Stimulated activated CD4-positive, alpha-beta T cell treated with anti-CD3 and anti-CD28 coated beads, TNF-alpha, amount 100 ng/mL, for 48 hours (primary cell): ENCODE measurements around the gene SDE2.
"Not testable (repeated sequence)": the region's sequence is repeated elsewhere in the genome, so short reads cannot be mapped to it uniquely, and the experiment has no call there.

Experiments
- DNase-seq, 3 donors: peaks; one replicate each; pipeline ENCODE4 v3.0.0-alpha.2; 2020; ENCODE audit warnings: low read depth in 3 of 3

The SDE2 gene

DNA sequence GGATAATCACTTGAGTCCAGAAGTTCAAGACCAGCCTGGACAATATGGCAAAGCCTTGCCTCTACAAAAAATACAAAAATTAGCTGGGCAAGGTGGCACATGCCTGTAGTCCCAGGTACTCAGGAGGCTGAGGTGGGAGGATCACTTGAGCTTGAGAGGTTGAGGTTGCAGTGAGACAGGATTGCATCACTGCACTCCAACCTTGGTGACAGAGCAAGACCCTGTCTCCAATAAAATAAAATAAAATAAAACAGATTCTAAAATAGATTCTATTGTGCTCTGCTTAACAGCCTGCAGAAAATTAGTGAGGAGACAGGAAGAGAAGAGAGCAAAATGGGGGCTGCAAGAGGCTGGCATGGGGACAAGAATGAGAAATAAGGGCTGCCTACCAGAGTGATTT lies 7.5 kb upstream of the SDE2 start:
- DNase-seq, result no peak

DNA sequence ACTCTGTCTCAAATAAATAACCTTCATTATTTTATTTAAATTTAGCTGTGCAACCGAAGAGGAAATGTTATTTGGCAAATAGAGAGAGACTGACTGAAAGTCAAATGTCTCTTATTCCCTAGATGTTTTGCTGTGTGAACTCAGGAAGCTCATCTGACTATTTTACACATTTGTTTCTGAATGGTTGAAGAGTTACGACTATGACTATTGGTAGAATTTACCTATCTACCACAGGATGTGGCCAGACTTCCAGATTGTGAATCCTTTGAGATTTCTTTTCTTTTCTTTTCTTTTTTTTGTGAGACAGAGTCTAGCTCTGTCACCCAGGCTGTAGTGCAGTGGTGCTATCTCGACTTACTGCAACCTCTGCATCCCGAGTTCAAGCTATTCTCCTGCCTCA lies 5.3 kb upstream of the SDE2 start:
- no peak for DNase-seq

DNA sequence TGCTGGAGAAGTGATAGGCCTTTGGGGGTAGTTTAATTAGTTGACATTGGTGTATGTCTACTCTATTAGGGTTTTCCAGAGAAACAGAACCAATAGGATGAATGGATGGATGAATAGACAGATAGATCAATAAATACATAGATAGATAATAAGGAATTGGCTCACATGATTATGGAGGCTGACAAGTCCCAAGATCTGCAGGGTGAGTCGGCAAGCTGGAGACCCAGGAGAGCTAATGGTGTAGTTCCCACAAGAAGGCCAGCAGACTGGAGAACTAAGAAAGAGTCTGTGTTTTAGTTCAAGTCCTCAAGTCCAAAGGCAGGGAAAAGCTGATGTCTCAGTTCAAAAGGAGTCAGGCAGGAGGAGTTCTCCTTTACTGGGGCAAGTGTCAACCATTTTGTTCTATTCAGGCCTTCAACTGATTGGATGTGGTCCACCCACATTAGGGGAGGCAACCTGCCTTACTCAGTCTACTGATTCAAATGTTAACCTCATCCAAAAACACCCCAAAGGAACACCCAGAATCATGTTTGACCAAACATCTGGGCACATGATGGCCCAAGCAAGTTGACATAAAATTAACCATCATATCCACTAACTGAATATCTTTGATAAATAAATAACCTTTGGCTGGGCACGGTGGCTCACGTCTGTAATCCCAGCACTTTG lies 4.5 kb upstream of the SDE2 start:
- DNase-seq, result no peak

DNA sequence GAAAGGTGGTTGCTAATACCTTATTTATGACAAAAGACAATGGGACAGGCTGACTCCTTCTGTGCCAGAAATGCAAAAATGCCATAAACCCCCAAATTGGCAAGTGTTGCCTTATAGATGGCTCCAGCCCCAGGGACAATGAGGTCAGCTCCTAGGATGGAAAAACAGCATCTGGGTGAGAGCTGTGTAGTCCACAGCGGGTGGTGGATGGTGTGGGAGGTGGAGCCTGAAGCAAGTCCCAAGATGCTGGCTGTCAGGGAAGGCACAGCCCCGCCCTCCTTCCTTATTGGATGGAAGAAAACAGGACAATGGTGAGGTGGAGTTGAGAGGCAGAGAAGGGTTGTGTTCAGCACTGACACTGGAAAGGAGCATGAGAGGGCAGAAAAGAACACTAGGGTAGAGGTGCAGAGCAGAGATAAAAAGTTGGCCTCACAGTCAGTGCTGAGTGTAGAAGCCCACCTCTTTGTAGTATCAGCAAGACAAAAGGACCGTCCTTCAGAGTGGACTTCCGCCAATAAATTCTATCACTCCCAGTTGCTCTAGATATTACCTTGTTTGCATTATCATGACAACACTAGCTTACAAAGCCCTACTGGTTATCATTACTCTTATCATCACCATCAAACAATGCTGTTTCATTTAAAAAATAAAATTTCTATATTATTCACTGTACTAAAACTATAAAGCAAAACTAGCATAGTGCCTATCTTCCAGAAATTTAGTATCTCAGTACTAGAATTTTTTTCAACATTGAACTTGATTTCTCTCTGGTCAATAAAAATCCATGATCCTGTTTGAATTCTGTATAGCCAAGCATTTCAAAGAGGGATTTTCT lies 3.7 kb upstream of the SDE2 start:
- peak in 2 of 3 donors; percentile 24 to 40 for DNase-seq

DNA sequence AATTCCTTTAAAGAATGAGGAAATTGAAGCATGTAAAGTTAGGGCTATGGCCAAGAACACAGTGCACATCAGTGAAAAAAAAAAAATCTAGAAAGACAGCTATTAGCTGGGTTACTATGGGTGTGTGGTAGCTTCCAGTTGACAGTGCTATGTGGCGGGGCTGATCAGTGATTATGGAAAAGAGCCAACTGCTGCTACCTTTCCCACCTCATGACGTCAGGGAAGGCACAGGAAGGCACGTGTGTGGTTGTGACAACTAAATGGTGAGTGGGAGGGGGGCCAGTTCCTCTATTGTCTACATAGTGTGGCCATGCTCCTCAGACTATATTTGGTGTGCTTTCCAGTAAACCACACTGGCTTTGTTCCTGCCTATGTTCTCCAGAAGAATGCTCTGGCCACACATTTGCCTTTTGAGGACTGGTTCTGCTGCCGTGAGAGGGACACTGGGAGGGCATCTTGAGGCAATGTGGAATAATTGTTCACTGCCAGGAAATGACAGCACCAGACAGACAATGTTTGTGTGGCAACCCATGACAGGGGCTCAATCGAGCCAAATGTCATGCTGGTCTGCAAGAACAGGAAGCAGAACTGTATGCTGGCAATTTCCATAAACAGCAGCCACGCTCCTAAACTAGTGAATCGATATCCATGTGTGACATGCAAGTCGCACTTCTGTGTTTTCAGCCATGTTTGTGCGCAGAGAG lies 3.0 kb upstream of the SDE2 start:
- peak in 2 of 3 donors; percentile 27 to 31 for DNase-seq

DNA sequence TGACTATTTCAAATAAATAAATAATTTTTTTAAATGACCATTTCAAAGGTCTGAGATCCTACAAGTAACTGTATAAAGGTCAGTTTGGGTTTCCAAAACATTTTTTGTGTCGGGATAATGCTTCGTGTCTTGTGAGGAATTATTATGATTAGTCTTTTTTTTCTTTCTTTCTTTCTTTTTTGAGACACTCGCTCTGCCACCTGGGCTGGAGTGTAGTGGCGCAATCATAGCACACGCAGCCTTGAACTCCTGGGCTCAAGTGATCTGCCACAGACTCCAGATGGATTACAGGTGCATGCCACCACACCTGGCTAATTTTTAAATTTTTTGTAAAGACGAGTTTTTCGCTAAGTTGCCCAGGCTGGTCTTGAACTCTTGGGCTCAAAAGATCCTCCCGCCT lies 1.9 kb upstream of the SDE2 start:
- no peak for DNase-seq

DNA sequence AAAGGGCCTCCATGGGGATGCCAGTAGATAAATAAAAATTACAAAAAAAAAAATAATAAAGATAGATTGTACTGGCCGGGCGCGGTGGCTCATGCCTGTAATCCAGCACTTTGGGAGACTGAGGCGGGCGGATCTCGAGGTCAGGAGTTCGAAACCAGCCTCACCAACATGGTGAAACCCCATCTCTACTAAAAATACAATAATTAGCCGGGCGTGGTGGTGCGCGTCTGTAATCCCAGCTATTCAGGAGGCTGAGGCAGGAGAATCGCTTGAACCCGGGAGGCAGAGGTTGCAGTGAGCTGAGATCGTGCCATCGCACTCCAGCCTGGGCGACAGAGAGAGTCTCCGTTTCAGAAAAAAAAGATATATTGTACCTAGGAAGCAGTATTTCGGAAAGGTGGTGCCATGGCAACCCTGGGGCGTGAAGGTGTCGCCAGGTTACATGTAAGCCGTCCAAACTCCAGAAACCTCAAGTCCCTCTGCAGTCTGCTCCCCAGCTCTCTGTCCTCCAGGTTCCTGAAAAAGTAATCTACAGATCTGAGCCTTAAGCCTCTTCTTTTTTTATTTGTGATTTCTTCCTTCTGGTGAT lies 1.4 kb upstream of the SDE2 start:
- not testable (repeated sequence) for DNase-seq

DNA sequence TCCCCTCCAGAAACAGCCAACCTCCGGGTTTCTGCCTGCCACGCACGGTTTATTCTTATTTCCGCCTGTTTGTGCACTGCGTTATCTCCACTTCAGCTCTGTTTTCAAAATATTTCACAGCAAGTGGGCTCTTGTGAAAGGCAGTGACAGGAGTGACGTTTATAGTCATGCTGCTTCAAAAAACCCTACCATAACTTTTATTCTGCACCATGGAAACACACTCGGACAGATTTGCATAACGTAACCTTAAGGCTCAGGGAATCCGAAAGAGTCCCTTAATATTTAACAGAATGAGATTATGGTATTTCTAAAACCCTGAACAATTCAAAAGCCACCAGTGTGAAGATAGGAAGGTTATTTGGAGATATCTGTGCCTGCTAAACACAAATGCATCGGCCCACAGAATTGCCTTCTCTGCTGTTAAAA lies 782 bp upstream of the SDE2 start:
- DNase-seq, result no peak

DNA sequence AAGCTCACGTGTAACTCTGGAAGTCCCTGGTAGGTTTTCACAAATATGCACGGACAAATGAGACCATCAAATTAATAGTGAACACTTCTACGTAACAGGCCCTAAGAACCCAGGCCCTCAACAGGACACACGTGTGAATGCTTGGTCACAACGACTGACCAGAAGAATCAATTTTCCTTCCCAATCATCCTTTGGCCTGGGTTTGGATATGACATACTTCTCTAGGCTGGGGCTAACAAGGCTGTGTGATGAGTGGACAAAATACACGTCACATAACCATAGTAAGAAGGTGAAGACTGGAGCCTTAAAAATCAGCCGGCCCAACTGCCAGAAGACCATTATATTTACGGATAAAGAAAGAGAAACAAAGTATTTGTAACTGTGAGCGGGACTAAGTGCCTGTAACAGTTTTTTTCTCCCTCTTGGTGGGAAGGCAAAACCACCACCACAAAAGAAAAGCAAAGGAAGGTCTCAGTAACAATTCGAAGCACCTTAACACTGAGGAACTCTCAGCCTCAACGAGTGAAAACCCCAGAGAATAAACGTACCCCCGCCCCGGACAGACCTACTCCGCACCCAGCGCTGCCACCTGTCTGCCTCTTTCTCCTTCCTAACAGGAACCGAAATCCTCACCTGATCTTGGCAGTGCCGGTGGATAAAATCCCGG lies 450 bp downstream of the SDE2 start:
- no peak for DNase-seq

DNA sequence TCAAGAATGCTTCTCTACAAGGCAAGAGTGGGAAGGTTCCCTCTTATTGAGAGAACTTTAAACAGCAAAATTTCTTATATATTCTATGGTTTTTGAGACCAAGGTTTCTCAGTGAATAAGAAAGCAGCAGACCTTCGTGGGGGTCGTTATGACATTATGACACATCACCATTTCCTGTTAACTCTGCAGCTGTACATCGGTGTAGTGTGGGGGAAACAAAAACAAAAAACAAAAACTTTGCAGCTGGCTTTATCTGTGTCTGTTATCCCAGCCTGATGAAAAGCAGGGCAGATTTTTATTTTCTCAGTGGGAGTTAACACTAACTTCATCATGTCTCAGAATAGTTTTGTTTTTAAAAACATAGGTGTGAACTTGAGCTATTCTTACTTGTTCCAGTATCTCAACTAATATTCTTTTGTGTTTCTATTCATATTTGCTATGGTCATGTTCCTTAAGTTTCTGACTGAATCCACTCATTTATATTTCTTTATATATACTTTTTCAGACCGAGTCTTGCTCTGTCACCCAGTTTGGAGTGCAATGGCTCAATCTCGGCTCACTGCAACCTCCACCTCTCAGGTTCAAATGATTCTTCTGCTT lies 2.1 kb downstream of the SDE2 start:
- no peak for DNase-seq

DNA sequence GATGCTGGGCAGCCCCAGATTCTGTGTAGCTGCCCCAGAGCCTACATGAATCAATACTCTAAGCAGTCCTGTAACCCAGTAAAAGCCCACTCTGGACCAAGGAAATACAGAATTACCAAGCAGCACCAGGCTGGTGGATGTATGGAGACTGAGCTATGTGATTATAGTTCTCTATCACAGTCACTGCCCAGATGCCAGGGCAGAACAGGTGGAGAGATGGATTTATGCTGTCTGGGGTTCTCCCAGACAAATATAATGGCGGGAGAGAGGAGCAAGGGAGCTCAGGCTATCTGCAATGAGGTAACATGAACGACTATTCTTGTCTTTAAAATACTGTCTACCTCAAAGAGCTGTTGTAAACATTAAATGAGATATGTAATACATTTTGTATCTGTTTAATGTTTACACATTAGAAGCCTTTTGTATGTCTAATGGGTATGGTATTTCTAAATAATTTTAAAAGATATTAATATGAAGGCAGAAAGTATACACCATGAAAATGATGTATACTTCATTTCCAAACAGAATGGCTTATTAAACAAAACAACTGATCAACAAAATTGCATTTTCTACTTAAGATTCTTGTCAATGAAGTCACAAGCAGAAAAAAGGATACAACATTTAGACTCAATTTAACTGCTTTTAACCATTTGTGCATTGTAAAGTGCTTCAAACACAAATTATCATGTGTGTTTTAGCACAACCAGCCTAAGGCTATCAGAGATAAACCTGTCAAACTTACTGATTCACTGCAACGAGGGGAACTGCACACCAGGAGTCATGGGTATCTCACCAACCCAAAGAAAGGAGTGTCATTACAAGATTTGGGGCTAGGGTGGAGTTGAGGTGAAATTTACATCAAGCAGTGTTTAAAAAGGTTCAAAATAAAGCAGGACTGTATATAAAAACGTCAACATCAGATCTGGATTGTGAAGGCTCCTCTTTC lies 3.0 kb downstream of the SDE2 start:
- no peak for DNase-seq

DNA sequence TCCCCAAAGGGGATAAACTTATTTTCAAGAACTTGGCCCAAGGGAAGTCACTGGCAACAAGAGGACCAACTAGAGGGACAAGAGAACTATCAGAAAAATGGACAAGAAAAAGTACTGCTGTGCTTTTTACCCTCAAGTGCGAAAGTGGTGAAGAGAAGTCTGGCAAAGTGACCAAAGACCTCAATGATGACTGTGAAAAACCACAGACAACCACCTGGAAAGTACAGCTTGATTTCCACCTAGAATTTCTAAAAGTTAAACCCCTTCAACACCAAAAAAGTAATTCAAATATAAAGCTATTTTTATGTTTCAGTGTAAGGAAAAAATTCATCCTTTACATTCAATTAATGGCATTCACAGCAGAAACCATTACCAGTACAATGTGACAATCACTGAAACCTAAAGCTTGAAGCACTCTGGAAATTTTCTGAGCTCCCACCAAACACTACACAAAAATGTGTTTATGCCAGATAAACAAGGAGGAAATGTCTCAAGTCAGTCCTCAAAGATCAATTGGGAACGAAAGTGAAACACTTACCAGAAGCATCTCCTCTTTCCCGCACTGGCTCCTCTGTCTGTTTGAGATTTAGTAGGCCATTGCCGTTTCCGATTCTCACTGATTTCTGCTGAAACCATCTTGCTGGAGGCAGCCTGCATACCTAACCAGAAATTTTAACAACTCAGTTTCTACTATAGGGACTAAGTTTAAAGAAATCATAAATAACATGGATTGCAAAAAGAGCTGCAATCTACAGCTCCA lies 8.3 kb downstream of the SDE2 start:
- no peak for DNase-seq

DNA sequence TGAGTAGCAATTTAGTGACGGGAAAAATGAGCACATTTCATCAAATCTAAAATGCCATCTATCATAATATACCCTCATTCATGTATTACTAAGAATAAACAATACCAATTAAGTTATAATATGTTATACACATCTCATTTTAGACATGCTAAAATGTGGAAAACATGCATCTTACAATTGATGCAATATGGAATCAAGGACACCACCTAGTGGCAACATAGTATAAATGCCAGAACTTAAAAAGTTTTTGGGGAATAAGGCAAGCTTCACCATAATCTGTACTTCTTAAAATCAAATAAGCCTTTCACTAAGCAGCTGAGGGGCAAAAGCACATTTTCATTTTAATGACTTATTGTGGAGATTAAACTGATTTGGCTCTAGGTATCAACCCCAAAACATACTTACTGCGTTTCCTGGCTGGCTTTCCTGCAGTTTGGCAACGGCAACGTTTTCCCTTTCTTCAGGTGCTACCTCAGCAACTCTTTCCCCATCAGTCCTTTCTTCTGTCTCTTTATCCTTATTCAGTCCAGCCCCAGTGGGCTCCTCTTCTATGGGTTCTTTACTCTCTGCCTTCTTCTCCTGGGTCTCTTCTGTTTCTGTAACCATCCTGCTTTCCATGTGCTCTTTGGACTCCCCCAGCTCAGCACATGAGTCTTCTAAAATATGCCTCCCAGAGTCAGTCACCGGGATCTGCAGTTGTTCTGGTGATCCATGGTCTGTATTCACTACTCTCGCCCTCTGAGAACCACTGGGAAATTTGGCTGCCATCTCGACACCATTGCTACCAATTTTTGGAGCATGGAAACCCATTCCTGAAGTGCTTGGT lies 11.4 kb downstream of the SDE2 start:
- DNase-seq, result no peak

DNA sequence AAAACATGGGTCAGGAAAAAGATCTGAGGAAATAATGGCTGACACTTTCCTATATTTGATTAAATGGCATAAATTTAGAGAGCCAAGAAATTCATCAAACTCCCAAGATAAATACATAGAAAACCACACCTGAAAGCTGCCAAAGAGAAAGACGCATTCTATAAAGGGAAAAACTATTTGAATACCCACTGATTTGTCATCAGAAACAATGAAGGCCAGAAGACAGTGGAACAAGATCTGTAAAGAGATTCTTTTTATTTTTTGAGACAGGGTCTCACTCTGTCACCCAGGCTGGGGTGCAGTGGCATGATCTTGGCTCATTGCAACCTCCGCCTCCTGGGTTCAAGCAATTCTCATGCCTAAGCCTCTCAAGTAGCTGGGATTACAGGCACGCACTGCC lies 17.4 kb downstream of the SDE2 start:
- DNase-seq, result no peak

DNA sequence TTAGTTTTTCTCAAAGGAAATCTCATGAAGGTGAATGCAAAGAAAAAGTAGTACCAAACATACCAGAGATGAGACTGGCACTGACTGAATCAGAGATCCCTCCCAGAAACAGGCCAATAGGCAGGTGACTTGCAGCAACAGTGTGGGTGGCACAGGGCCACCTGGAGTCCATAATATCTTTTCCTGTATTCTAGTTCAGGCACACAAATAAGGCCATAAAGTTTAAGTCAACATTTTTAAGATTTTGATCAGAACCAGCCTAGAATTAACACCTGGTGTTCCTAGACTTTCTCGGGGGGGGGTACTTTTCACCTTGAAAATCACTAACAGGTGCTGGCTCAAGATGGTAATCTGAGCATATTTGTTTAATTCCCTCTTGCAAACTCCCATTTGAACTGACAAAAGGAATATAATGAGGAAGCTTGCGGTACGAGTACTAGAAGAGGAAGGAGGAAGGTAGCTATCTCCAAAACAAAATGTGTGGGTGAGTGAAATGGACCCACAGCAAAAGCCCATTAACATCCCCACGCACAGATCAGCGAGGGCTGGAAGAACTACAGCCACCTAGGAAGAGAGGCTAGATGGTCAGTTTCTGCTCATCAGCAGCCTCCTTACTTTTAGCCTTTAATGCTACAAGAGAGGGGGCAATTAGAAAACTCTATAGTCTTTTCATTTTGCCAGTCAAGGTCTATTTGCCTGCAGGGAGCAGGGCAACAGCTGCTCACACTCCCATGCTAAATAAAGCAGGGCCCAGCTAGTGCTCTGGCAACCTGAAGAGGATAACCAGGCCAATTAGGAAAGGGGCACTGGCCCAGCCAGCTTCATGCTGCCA lies 18.9 kb downstream of the SDE2 start:
- DNase-seq, result no peak

DNA sequence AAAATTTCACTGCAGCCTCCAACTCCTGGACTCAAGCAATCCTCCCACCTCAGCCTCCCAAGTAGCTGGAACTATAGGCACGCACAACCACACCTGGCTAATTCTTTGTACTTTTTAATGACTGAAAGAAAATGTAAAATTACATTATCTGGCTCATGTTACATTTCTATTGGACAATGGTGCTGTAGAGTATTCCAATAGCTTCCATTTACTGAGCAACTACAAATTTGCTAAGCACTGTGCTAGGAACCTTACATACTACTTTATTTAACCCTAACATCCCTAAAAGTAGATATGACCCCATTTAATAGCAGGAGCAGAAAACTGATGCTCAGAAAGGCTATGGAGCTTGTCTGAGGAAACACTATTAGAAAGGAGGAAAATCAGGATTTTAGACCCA lies 19.7 kb downstream of the SDE2 start:
- DNase-seq, result no peak

DNA sequence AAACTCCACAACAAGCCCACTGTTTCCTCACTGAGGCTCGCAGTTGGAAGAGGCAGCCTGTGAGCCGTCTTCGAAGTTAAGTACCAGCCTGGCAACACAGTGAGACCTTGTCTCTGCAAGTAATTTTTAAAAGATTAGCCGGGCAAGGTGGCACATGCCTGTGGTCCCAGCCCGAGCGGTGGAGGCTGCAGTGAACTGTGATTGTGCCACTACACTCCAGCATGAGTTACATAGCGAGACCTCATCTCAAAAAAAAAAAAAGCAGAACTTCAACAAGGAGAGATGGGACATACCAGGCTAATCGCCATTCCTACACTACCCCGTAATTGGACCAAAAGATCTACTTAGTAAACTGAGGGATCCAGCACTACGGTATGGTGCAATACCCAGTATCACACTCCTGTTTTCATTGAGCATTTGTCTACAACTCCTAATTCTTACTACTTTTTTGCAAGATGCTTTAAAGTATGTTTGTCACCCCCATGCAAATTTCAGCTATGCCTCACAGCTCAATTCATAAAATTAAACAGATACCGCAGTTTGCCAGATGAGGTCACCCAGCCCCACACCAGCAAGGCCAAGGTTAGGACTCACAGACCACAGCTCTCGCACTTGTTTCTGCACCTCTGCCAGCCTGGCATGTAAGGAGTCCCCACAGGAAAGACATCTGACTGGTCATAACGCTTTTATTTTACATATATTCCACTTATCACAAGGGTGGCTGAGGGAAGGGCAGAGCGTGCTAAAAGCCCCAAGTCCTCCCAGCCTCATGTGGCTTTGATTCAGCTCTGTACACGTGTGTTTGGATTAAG lies 21.0 kb downstream of the SDE2 start:
- no peak for DNase-seq
